Kasumi-1 (cell line): ENCODE measurements around the gene SIGMAR1.
"Not testable (repeated sequence)": the region's sequence is repeated elsewhere in the genome, so short reads cannot be mapped to it uniquely, and the experiment has no call there.

ENCODE experiments used
- DNase-seq, 2 experiments: peaks; one replicate each; lab custom pipeline; 2025; lab: John Stamatoyannopoulos, UW

SIGMAR1 gene

GRCh38 chr9:34654323-34655051 lies 16.9 kb upstream of the SIGMAR1 start:
- no peak for DNase-seq

DNA sequence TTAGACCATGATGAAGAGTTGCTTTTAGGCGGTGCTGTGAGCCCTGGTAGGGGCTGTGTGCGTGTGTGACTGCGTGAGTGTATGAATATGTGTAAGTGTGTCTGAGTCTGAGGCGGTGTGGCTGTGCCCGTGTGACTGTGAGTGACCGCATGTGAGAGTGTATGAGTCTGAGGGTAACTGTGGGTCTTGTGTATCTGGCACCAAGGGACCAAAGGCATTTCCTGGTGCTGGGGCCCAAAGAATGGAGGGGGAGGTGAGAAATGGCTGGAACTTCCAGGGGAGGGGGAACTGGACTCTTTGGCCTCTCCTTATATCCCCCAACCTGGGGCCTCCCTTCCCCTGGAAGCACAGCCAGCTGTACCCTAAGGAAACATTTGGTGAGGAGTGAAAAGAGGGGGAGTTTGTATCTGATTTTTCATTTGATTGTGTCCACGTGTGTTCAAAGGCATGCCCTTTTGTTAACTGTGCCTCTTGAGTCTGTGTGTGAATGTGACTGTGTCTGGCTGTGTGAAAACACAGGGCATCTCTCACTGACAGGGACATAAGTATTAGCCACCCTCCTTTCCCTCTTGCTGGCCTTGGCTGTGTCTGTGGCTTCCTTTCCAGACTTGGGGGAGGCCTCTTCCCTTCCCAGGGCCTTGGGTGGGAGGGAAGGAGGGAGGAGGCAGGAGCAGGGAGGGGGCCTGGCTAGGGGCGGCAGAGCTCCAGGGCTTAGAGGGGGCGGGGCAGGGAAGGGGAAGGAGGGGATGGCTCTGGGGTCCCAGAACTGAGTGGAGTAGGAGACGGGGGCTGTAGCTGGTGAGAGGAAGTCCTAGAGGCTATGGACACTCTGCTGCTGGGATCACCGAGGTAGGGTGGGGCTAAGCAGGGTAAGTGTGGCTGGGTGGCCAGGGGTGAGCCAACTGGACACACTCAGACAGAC lies 15.8 kb upstream of the SIGMAR1 start:
- peak in 1 of 2 experiments; percentile 33 for DNase-seq

DNA sequence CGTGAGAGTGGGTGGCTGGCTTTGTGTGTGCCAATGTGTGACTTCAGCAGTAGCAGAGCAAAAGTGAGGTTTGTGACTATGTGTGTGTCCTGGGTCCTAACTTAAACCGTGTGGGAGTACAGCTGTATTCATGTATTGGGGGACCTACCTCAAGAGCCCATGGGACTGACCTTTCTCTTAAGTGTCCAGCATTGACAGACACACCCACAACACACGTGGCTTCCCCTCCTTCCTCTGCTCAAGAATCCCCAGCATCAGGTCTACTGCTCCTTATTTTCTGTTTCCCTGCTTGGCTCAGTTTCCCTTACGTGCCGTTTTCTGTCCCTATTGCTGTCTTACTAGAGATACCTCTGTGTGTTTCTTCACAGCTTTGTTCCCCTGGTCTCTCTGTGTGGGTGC lies 15.0 kb upstream of the SIGMAR1 start:
- DNase-seq = no peak

DNA sequence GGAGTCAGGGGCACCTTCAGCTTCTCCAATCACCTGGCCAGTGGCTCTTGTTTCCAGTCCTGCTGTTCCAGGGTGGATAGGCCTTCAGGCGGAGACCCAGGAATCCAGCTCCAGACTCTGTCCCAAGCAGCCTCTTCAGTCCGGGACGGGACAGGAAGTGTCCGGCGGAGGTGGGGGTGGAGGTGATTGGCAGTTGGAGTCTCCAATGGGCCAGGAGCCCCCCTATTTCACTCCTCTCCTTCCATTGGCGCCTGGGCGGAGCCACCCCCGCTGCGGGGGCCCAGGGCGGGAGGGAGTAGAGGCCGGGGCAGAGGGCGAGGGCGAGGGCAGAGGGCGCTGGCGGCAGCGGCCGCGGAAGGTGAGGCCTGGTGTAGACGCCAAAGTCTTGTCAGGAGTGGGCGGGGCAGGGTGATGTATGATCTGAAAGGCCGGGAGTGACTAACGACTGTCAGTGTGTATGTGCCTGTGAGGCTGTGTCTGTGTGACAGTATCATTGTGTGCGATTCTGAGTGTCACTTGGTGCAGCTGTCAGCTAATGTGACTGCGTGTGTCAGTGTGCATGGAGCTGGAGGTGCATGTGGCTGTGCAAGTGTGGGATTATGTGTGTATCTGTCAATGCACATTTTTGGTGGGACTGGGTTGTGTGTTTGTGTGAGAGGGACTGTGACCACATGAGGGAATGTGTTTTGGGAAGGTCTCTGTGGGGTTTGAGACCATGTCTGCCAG lies 14.5 kb upstream of the SIGMAR1 start, which contains the start of gene IL11RA:
Gene IL11RA, plus strand, starts transcription at position 310 of the 726 bp plus-strand sequence. CDS start 3,033 bp downstream, outside the sequence.
- DNase-seq = no peak

GRCh38 chr9:34651321-34651720 lies 13.7 kb upstream of the SIGMAR1 start:
- DNase-seq = no peak

GRCh38 chr9:34650816-34651215 lies 13.2 kb upstream of the SIGMAR1 start:
- DNase-seq = no peak

DNA sequence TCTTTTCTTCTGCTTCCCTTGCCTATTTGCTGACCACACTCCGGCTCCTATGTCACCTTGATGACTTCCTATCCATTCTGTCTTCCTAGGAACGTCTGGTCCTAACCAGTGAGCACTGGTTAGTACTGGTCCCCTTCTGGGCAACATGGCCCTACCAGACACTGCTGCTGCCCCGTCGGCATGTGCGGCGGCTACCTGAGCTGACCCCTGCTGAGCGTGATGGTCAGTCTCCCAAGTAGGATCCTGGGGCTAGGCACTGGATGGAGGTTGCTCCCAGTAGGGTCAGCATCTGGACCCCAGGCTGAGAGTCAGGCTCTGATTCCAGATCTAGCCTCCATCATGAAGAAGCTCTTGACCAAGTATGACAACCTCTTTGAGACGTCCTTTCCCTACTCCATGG lies 11.1 kb upstream of the SIGMAR1 start:
- no peak for DNase-seq

DNA sequence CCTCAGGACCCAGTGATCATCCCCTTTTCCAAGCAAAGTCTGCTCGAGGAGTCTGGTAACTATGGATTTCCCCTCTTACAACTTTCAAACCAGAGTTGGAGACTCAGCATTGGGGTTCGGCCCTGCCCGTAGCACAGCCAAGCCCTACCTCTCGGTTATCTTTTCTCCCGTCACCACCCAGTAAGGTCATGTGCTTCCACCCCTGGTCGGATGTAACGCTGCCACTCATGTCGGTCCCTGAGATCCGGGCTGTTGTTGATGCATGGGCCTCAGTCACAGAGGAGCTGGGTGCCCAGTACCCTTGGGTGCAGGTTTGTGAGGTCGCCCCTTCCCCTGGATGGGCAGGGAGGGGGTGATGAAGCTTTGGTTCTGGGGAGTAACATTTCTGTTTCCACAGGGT lies 10.1 kb upstream of the SIGMAR1 start:
- no peak for DNase-seq

GRCh38 chr9:34647084-34647403 lies 9.5 kb upstream of the SIGMAR1 start:
- DNase-seq = peak in 1 of 2 experiments; percentile 59

DNA sequence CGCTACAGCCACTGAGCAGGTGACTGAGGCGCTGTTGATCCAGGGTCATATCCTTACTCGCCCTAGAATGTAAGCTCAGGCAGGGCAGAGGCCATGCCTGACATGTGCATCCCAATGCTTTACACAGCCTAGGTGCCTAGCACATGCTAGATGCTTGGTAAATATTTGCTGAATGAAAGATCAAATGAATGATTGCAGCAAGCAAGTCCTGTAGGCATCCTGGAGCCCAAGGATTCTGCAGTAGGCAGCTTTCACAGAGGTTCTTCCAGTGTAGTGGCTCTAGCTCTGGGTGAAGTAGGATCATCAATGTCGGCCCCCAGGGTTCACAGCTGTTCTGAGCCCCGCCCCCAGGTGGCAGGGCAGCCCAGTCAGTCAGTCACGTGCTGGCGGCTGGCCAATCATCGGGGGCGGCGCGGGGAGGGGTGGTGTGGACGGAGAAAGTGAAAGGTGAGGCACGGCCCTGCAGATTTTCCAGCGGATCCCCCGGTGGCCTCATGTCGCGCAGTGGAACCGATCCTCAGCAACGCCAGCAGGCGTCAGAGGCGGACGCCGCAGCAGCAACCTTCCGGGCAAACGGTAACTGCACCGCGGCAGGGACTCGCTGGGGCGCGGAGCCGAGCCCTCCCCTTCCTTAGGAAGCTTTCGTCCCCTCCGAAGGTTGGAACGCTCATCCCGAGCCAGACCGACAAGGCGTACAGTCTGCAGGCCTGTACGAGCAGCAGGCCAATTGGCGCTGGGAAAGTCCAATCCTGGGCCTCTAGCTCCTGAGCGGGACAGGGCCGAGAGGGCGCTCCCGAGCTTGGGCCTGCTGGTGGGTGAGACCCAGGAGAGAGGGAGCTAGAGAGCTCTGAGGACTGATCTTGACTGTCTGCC lies 8.9 kb upstream of the SIGMAR1 start, which contains the start of gene GALT:
Gene GALT, plus strand, starts transcription at position 465 of the 873 bp plus-strand sequence. Its CDS starts 30 bp downstream, at position 495.
- peak; percentile 85 to 87 for DNase-seq

- no peak for DNase-seq
These were observed 7.3 kb upstream of the SIGMAR1 start for GRCh38 chr9:34644766-34645314.

- no peak for DNase-seq
These were observed 5.1 kb upstream of the SIGMAR1 start for GRCh38 chr9:34642679-34643078.

- DNase-seq = not testable (repeated sequence)
These were observed 1.7 kb upstream of the SIGMAR1 start for GRCh38 chr9:34639322-34639721.

GRCh38 chr9:34638138-34638445 lies 505 bp upstream of the SIGMAR1 start:
- DNase-seq = no peak

DNA sequence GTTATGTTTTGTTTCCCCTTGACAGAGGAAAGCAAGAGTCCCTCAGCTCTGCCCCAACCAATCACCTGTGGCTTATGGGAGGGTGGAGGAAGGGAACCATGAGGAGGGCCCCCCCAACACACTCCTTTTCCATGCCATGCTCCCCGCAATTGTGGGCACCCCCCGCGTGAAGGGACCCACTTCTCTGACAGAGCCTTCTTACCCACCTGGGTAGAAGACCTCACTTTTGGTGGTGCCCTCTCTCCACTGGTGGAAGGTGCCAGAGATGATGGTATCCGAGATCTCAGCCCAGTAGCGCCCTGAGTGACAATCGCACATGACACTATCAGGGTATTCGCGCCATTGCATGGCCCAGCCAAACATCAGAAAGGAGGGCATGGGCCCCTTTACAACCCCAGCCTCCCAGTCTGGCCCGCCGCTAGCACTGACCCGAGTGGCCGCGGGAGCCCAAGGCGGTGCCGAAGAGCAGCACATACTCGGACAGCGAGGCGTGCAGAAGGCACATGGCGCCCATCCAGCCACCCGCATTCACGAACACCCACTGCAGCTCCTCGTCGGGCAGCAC lies 714 bp downstream of the SIGMAR1 start:
- DNase-seq = no peak

- no peak for DNase-seq
These were observed 2.0 kb downstream of the SIGMAR1 start for GRCh38 chr9:34635556-34635955.

DNA sequence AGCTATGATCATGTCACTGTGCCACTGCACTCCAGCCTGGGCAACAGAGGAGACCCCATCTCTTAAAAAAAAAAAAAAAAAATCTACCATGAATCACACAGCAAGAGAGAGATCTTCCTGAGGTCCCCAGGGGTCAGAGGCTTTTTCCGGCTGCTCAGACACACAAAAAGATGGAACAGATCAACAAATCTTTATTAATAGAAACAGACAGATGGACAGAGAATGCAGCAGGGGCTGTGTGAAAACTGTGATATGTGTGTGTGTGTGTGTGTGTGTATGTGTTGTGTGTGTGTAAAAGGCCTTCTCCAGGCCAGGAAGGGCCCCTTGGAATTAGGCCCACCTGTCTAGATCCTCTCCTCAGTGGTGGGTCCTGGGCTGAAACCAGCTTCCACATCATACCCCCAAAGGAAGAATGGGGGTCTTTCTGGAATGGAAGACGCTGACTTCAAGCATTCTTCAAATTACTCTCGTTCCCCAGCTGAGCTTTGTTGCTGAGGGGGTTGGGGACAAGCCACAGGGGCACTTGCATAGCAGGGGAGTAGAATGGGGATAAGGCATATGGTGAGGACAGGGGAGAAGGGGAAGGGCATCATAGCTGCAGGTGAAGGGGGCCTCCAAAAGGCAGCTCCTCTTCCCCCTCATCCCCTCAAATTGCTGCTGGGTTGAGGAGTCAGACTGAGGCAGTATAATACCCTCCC lies 2.9 kb downstream of the SIGMAR1 start:
- DNase-seq = no peak

DNA sequence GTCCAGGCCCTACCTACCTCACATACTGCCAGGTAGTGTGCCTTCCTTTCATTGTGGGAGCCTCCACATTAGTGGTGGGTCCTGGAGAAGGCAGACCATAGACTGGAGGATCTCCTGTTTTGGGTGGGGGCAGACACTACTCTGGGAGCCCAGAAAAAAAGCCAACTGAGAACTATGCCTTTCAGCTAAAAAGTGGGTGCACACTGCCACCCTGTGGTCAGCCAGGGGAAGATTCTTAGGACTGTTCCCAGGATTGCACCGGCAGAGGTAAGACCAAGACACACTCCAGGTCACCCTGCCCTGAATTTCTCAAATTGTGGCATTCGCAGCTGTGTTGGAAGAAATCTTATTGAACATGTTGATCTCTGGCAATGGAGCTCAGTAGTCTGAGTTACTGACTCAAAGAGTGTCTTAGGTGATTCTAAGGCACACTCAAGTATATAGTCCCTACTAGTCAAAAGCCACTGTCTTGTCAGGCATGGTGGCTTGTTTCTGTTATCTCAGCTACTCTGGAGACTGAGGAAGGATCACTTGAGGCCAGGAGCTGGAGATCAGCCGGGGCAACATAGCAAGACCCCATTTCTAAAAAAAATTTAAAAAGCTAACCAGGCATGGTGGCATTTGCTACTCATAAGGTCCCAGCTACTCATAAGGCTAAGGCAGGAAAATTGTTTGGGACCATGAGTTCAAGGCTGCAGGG lies 3.6 kb downstream of the SIGMAR1 start:
- peak; percentile 71 to 82 for DNase-seq

- no peak for DNase-seq
These were observed 4.4 kb downstream of the SIGMAR1 start for GRCh38 chr9:34633166-34633565.
